Natural killer cell treated with Interleukin-12 subunit alpha and Interleukin-12 subunit beta and Interleukin-15 and Interleukin-18, amount 100 ng/mL, for 72 hours (primary cell): Measurements from ENCODE around the gene MRPS26. TPM values are rescaled to one million over a fixed set of nuclear protein-coding genes. Genes with fewer than 3 reads are reported as not detected.

Source experiments
- ATAC-seq, 2 donors: fragments of 150-1000 bp; cut with Tn5 transposase in 1 of 2; sonication (Bioruptor Pico), chemical (Tn5 transposase) in 1 of 2; 2 replicates each; pipeline ENCODE4 v1.10.0; 2021
- DNase-seq: peaks from one replicate; pipeline ENCODE4 v3.0.0; 2022; ENCODE audit warnings: low spot score
- H3K27ac Mint-ChIP-seq, 2 donors: 1 replicate in 1 of 2; 2 replicates in 1 of 2; pipeline ENCODE4 v1.8.0; 2022; ENCODE audit warnings: mixed read lengths in 2 of 2, mild to moderate bottlenecking in 1 of 2, moderate library complexity in 1 of 2
- H3K27me3 Mint-ChIP-seq, 2 donors: 1 replicate in 1 of 2; 2 replicates in 1 of 2; pipeline ENCODE4 v1.8.0; 2022; ENCODE audit warnings: mixed read lengths in 2 of 2
- H3K36me3 Mint-ChIP-seq: one replicate; pipeline ENCODE4 v1.8.0; 2022; ENCODE audit warnings: mixed read lengths
- H3K4me1 Mint-ChIP-seq, 2 donors: 1 replicate in 1 of 2; 2 replicates in 1 of 2; pipeline ENCODE4 v1.8.0; 2022; ENCODE audit warnings: low read depth in 2 of 2, mixed read lengths in 2 of 2, mild to moderate bottlenecking in 1 of 2
- H3K4me3 Mint-ChIP-seq: one replicate; pipeline ENCODE4 v1.8.0; 2022; ENCODE audit warnings: mixed read lengths
- H3K9me3 Mint-ChIP-seq: 2 replicates; pipeline ENCODE4 v1.8.0; 2022; ENCODE audit warnings: mixed read lengths
- total RNA-seq, 2 donors: library from RNA; stranded (reverse); gene quantifications; one replicate each; pipeline ENCODE4 v1.2.3, GENCODE V29; 2022

The MRPS26 gene
- total RNA-seq, 2 donors from 2014 or later = 31.2 to 56.6 TPM

- H3K27ac Mint-ChIP-seq = peak overlapping the region in 1 of 2 donors; percentile 13
- ATAC-seq (peak; percentile 57 to 74), DNase-seq (no peak)
- H3K36me3 Mint-ChIP-seq = no peaks in the 10 kb centered on the region
- peaks cover 5 to 7% of the 10 kb centered on the region in 2 donors for H3K4me1 Mint-ChIP-seq
- peak overlapping the region; percentile 63 for H3K4me3 Mint-ChIP-seq
- H3K27me3 Mint-ChIP-seq = peaks cover 34 to 37% of the 10 kb centered on the region in 2 donors
- H3K9me3 Mint-ChIP-seq = no peaks in the 10 kb centered on the region
Observed at GRCh38 chr20:3092611-3093379, 46.9 kb downstream of the MRPS26 start.

GRCh38 chr20:3093861-3094361, 48.1 kb downstream of the MRPS26 start:
- Mint-ChIP-seq H3K27ac (no peak overlapping the region), H3K9me3 (no peaks in the 10 kb centered on the region), H3K36me3 (no peaks in the 10 kb centered on the region), H3K4me3 (peak overlapping the region; percentile 12), H3K27me3 (peaks cover 30 to 37% of the 10 kb centered on the region in 2 donors), H3K4me1 (peaks cover 5 to 7% of the 10 kb centered on the region in 2 donors)
- ATAC-seq = peak; percentile 7 to 25
- DNase-seq = no peak

- no peak overlapping the region for H3K27ac Mint-ChIP-seq
- no peak for ATAC-seq
- H3K4me3 Mint-ChIP-seq = no peak overlapping the region
Observed at GRCh38 chr20:3094848-3095629, 49.2 kb downstream of the MRPS26 start.

More at GRCh38 chr20:3094848-3095629, 49.2 kb downstream of the MRPS26 start:
- Mint-ChIP-seq H3K27me3 (peaks cover 24 to 29% of the 10 kb centered on the region in 2 donors), H3K4me1 (peaks cover 5 to 6% of the 10 kb centered on the region in 2 donors), H3K9me3 (no peaks in the 10 kb centered on the region), H3K36me3 (no peaks in the 10 kb centered on the region)
- no peak for DNase-seq

Other genes starting within 250 kb of the MRPS26 start
- gene CPXM1, start 245.4 kb upstream of the MRPS26 start, total RNA-seq = 10 to 100 TPM; 47.8 to 53.5 TPM
- not detected for gene C20orf141, start 231.1 kb upstream of the MRPS26 start, total RNA-seq
- not detected for gene TMEM239, start 229.7 kb upstream of the MRPS26 start, total RNA-seq
- 10 to 100 TPM; 53.8 to 62.6 TPM for gene PCED1A, start 205.4 kb upstream of the MRPS26 start, total RNA-seq
- gene VPS16, start 205.3 kb upstream of the MRPS26 start, total RNA-seq = 100 to 1,000 TPM in 1 of 2 donors, 10 to 100 TPM in 1; 88.0 to 101 TPM
- 10 to 100 TPM; 50.4 to 76.0 TPM for gene PTPRA, start 172.6 kb upstream of the MRPS26 start, total RNA-seq
- 1 to 10 TPM; 2.1 to 3.2 TPM for gene GNRH2, start 2.4 kb upstream of the MRPS26 start, total RNA-seq
- gene OXT, start 25.6 kb downstream of the MRPS26 start, total RNA-seq = not detected
- not detected for gene AVP, start 38.7 kb downstream of the MRPS26 start, total RNA-seq
- gene FASTKD5, start 113.8 kb downstream of the MRPS26 start, total RNA-seq = 10 to 100 TPM; 27.1 to 27.8 TPM
- 1 to 10 TPM; 7.6 to 9.3 TPM for gene UBOX5, start 113.8 kb downstream of the MRPS26 start, total RNA-seq
- gene LZTS3, start 127.5 kb downstream of the MRPS26 start, total RNA-seq = under 1 TPM; 0.56 to 0.62 TPM
- gene DDRGK1, start 158.6 kb downstream of the MRPS26 start, total RNA-seq = 10 to 100 TPM; 78.5 to 87.1 TPM
- gene ITPA, start 163.4 kb downstream of the MRPS26 start, total RNA-seq = 10 to 100 TPM; 94.3 to 94.7 TPM
- gene SLC4A11, start 193.1 kb downstream of the MRPS26 start, total RNA-seq = 1 to 10 TPM in 1 of 2 donors, under 1 TPM in 1; 0.36 to 1.9 TPM